ENCODE results near the gene ZNF530. TPM values are rescaled to one million over a fixed set of nuclear protein-coding genes. Genes with fewer than 3 reads are reported as not detected.

ZNF530 gene
- total RNA-seq, 1 donor: 4.7 TPM

DNA sequence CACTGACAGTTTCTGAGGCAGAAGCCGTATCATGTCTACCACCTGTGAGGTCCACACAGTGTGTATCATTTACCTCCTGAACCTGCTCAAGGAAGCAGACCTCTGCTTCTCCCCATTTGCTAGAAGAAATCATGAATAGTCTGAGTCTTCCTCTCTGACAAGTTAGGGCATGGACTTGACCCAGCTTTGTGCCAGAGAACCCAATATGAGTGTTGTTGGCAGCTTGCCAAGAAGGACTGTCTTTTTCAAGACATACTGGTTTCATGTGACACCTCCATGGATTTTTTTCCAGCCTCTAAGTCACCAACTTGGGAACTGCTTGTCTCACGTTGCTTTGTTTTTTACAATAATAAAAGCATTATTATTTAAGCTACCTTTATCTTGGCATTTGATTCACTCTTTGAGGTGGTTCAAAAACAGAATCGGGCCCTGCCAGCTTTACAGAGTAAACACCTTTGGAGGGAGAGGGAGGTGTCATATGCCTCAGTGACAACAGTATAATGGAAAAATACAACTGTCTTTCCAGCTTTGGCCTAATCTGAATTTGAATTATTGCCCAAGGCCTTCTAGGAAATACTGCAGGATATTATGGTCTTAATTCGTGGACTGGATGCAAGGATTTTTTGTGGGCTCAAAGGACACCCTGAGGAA lies 42.8 kb downstream of the ZNF530 start:
- Histone ChIP-seq H3K27me3 (ENCODE audit: insufficient read depth, low read length) (no peaks in the 10 kb centered on the region), H3K79me2 (ENCODE audit: insufficient read depth, low read length) (peaks cover 1% of the 10 kb centered on the region), H3K36me3 (ENCODE audit: insufficient read depth, low read length) (peaks cover 46% of the 10 kb centered on the region), H3K4me3 (ENCODE audit: insufficient read depth, low read length) (no peak overlapping the region), H3K27ac (ENCODE audit: low read depth, low read length) (no peak overlapping the region), H3K4me2 (ENCODE audit: insufficient read depth, low read length) (no peak overlapping the region), H2AFZ (ENCODE audit: low read length) (no peak overlapping the region), H3K4me1 (ENCODE audit: insufficient read depth, low read length) (no peaks in the 10 kb centered on the region), H4K20me1 (ENCODE audit: insufficient read depth, low read length) (no peaks in the 10 kb centered on the region), H3K9me3 (ENCODE audit: low read depth, low read length) (peaks cover 33% of the 10 kb centered on the region)
- TF ChIP-seq, protein P1, sequence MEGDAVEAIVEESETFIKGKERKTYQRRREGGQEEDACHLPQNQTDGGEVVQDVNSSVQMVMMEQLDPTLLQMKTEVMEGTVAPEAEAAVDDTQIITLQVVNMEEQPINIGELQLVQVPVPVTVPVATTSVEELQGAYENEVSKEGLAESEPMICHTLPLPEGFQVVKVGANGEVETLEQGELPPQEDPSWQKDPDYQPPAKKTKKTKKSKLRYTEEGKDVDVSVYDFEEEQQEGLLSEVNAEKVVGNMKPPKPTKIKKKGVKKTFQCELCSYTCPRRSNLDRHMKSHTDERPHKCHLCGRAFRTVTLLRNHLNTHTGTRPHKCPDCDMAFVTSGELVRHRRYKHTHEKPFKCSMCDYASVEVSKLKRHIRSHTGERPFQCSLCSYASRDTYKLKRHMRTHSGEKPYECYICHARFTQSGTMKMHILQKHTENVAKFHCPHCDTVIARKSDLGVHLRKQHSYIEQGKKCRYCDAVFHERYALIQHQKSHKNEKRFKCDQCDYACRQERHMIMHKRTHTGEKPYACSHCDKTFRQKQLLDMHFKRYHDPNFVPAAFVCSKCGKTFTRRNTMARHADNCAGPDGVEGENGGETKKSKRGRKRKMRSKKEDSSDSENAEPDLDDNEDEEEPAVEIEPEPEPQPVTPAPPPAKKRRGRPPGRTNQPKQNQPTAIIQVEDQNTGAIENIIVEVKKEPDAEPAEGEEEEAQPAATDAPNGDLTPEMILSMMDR (IDR thresholded peaks at IDR 0.05; ENCODE audit: extremely low read depth, low read depth, low read length): no peak
- no peak for DNase-seq (ENCODE audit: insufficient read length, low spot score, missing footprints)

DNA sequence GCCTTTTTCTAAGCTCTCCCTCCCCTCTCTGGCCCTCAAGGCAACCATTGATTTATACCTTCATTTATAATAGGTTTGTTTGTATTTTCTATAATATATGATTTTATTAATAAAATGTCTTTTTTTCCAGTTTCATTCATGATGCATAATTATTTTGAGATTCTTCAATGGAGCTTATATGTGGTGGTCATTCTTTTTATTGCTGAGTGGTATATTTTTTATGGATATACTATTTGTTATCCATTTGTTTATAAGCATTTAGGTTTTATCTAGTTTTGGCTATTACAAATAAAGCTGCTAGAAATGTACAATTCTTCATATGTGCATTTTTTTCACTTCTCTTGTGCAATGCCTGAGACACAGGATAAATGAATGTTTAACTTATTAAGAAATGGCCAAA lies 44.0 kb downstream of the ZNF530 start:
- Histone ChIP-seq H3K4me1 (ENCODE audit: insufficient read depth, low read length) (no peaks in the 10 kb centered on the region), H3K79me2 (ENCODE audit: insufficient read depth, low read length) (no peaks in the 10 kb centered on the region), H3K4me3 (ENCODE audit: insufficient read depth, low read length) (no peak overlapping the region), H3K4me2 (ENCODE audit: insufficient read depth, low read length) (no peak overlapping the region), H3K36me3 (ENCODE audit: insufficient read depth, low read length) (peaks cover 42% of the 10 kb centered on the region), H3K9me3 (ENCODE audit: low read depth, low read length) (peaks cover 30% of the 10 kb centered on the region), H4K20me1 (ENCODE audit: insufficient read depth, low read length) (no peaks in the 10 kb centered on the region), H2AFZ (ENCODE audit: low read length) (no peak overlapping the region), H3K27ac (ENCODE audit: low read depth, low read length) (no peak overlapping the region), H3K27me3 (ENCODE audit: insufficient read depth, low read length) (no peaks in the 10 kb centered on the region)
- TF ChIP-seq, protein P1 (IDR thresholded peaks at IDR 0.05; ENCODE audit: extremely low read depth, low read depth, low read length): no peak
- DNase-seq (ENCODE audit: insufficient read length, low spot score, missing footprints): no peak

DNA sequence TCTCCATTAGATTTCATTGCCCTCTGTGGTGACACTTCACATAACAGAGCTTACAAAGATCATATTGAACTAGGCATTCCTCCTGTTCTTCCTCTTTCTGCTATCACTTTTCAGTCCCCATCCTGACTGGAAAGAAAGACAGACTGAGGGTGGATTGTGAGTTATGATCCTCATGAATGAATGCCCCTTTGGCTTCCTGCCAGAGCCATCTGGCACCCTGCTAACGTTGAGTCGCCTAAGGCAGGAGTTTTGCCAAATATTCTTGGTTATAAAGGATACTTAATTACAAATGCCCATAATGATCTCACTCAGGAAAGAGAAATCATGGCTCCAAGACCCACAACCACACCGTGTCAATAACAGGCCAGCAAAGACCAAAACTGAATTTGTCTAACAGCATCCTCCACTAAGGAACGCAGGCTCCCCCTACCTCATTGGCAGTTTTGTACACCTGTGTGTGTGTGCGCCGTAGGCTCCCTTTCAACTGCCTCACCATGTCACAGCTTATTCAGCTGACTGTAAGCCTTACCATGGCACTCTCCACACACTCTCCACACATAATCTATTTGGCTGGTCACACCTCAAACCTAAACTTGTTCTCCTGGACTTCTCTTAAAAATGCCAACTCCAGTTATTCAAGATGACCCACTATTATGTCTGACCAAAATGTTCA lies 48.8 kb downstream of the ZNF530 start:
- no peak overlapping the region for H3K4me2 ChIP-seq (ENCODE audit: insufficient read depth, low read length)
- no peaks in the 10 kb centered on the region for H3K79me2 ChIP-seq (ENCODE audit: insufficient read depth, low read length)
- no peak overlapping the region for H2AFZ ChIP-seq (ENCODE audit: low read length)
- H4K20me1 ChIP-seq (ENCODE audit: insufficient read depth, low read length): no peaks in the 10 kb centered on the region
- no peaks in the 10 kb centered on the region for H3K36me3 ChIP-seq (ENCODE audit: insufficient read depth, low read length)
- no peaks in the 10 kb centered on the region for H3K9me3 ChIP-seq (ENCODE audit: low read depth, low read length)
- DNase-seq (ENCODE audit: insufficient read length, low spot score, missing footprints): no peak
- no peak overlapping the region for H3K27ac ChIP-seq (ENCODE audit: low read depth, low read length)
- H3K27me3 ChIP-seq (ENCODE audit: insufficient read depth, low read length): no peaks in the 10 kb centered on the region
- H3K4me3 ChIP-seq (ENCODE audit: insufficient read depth, low read length): no peak overlapping the region
- H3K4me1 ChIP-seq (ENCODE audit: insufficient read depth, low read length): no peaks in the 10 kb centered on the region
- TF ChIP-seq, protein P1 (IDR thresholded peaks at IDR 0.05; ENCODE audit: extremely low read depth, low read depth, low read length): no peak

DNA sequence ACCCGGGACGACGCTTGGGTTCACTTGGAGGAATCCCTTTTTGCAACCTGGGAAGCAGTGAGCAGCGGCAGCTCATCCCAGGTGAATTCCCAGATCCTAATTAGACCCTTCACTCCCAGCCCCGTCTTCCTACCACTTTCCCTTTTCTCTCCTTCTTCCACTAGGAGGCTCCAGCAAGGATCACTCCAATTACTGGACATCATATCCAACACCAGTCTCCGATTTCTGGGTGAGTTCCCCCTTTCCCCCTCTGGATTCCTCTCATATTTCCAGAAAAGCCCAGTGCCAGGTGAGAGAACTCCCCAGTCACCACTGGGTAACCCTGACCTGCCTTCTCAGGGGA lies 51.9 kb downstream of the ZNF530 start:
- TF ChIP-seq, protein P1 (IDR thresholded peaks at IDR 0.05; ENCODE audit: extremely low read depth, low read depth, low read length): no peak
- Histone ChIP-seq H3K27me3 (ENCODE audit: insufficient read depth, low read length) (no peaks in the 10 kb centered on the region), H3K36me3 (ENCODE audit: insufficient read depth, low read length) (no peaks in the 10 kb centered on the region), H3K27ac (ENCODE audit: low read depth, low read length) (no peak overlapping the region), H3K79me2 (ENCODE audit: insufficient read depth, low read length) (no peaks in the 10 kb centered on the region), H3K4me3 (ENCODE audit: insufficient read depth, low read length) (no peak overlapping the region), H3K4me1 (ENCODE audit: insufficient read depth, low read length) (no peaks in the 10 kb centered on the region), H4K20me1 (ENCODE audit: insufficient read depth, low read length) (no peaks in the 10 kb centered on the region), H3K4me2 (ENCODE audit: insufficient read depth, low read length) (no peak overlapping the region), H3K9me3 (ENCODE audit: low read depth, low read length) (no peaks in the 10 kb centered on the region), H2AFZ (ENCODE audit: low read length) (no peak overlapping the region)
- DNase-seq (ENCODE audit: insufficient read length, low spot score, missing footprints): no peak

Measured in osteoblast (primary cell).